Mesenchymal stem cell (in vitro differentiated cells and primary cell): ENCODE measurements around the gene RFX3.

Experiments used
- DNase-seq: peaks from one replicate; pipeline ENCODE4 v3.0.0-alpha.2; 2013
- H2AFZ ChIP-seq: one replicate; pipeline ENCODE4 v1.6.1; 2013; ENCODE audit warnings: low read depth, mild to moderate bottlenecking, control low read depth, inconsistent platforms, low read length, moderate library complexity
- H2AK5ac ChIP-seq: 2 replicates; pipeline ENCODE4 v1.6.1; 2013; ENCODE audit warnings: low read length, moderate library complexity, mild to moderate bottlenecking, inconsistent platforms; ENCODE audit not compliant: severe bottlenecking
- H2BK120ac ChIP-seq: one replicate; pipeline ENCODE4 v1.6.1; 2013; ENCODE audit warnings: low read depth, mild to moderate bottlenecking, inconsistent platforms, low read length, moderate library complexity
- H2BK12ac ChIP-seq, 2 experiments: one replicate each; pipeline ENCODE4 v1.6.1; 2013; ENCODE audit warnings: inconsistent platforms in 2 of 2, low read length in 2 of 2, mild to moderate bottlenecking in 2 of 2, moderate library complexity in 2 of 2, control low read depth in 1 of 2
- H2BK15ac ChIP-seq: one replicate; pipeline ENCODE4 v1.6.1; 2013; ENCODE audit warnings: mild to moderate bottlenecking, low read depth, inconsistent platforms; ENCODE audit not compliant: poor library complexity, severe bottlenecking
- H2BK5ac ChIP-seq: 2 replicates; pipeline ENCODE4 v1.6.1; 2013; ENCODE audit warnings: low read depth, mild to moderate bottlenecking, low read length, control low read depth, inconsistent platforms; ENCODE audit not compliant: poor library complexity, severe bottlenecking
- H3K14ac ChIP-seq, 2 experiments: one replicate each; pipeline ENCODE4 v1.6.1; 2013; ENCODE audit warnings: inconsistent platforms in 2 of 2, low read length in 2 of 2, control low read depth in 1 of 2, mild to moderate bottlenecking in 1 of 2, moderate library complexity in 1 of 2
- H3K18ac ChIP-seq, 2 experiments: one replicate each; pipeline ENCODE4 v1.6.1; 2013; ENCODE audit warnings: inconsistent platforms in 2 of 2, low read length in 2 of 2, control low read depth in 1 of 2, low read depth in 1 of 2, mild to moderate bottlenecking in 1 of 2
- H3K23ac ChIP-seq, 2 experiments: one replicate each; pipeline ENCODE4 v1.6.1; 2013; ENCODE audit warnings: inconsistent platforms in 2 of 2, low read length in 2 of 2, mild to moderate bottlenecking in 2 of 2, moderate library complexity in 2 of 2, control low read depth in 1 of 2
- H3K27ac ChIP-seq: 2 replicates; pipeline ENCODE4 v1.5.1; 2013; ENCODE audit warnings: mild to moderate bottlenecking, moderate library complexity, low read length, control low read depth, inconsistent platforms; ENCODE audit not compliant: poor library complexity, severe bottlenecking
- H3K27me3 ChIP-seq, 2 experiments: 2 replicates each; pipeline versions ENCODE4 v1.6.1 to v1.7.0; 2013; ENCODE audit warnings: low read length in 2 of 2, mild to moderate bottlenecking in 2 of 2, moderate library complexity in 2 of 2, control low read depth in 1 of 2, inconsistent platforms in 1 of 2; ENCODE audit not compliant: control insufficient read depth in 1 of 2, insufficient read depth in 1 of 2
- H3K36me3 ChIP-seq, 2 experiments: 2 replicates each; pipeline versions ENCODE4 v1.6.1 to v1.7.0; 2013; ENCODE audit warnings: low read length in 2 of 2, control low read depth in 1 of 2, inconsistent platforms in 1 of 2, low read depth in 1 of 2, mild to moderate bottlenecking in 1 of 2; ENCODE audit not compliant: insufficient read depth in 2 of 2, control insufficient read depth in 1 of 2
- H3K4ac ChIP-seq, 2 experiments: one replicate each; pipeline ENCODE4 v1.6.1; 2013; ENCODE audit warnings: inconsistent platforms in 2 of 2, low read length in 2 of 2, mild to moderate bottlenecking in 2 of 2, moderate library complexity in 2 of 2, control low read depth in 1 of 2, low read depth in 1 of 2
- H3K4me1 ChIP-seq: 2 replicates; pipeline ENCODE4 v1.6.1; 2013; ENCODE audit warnings: low read depth, low read length, control low read depth; ENCODE audit not compliant: control insufficient read depth, insufficient read depth
- H3K4me2 ChIP-seq: 2 replicates; pipeline ENCODE4 v1.6.1; 2013; ENCODE audit warnings: low read length, mild to moderate bottlenecking, inconsistent platforms; ENCODE audit not compliant: poor library complexity, severe bottlenecking
- H3K4me3 ChIP-seq, 2 experiments: 2 replicates each; pipeline versions ENCODE4 v1.5.1 to v1.7.0; 2013; ENCODE audit warnings: low read length in 2 of 2, mild to moderate bottlenecking in 2 of 2, control low read depth in 1 of 2, low read depth in 1 of 2; ENCODE audit not compliant: insufficient read depth in 1 of 2
- H3K79me1 ChIP-seq: replicated peaks from 2 replicates; pipeline ENCODE4 v1.6.1; 2013; ENCODE audit warnings: mild to moderate bottlenecking, control low read depth, low read length, inconsistent platforms; ENCODE audit not compliant: poor library complexity, severe bottlenecking
- H3K9ac ChIP-seq: 2 replicates; pipeline ENCODE4 v1.7.0; 2013; ENCODE audit warnings: mild to moderate bottlenecking, low read length, moderate library complexity
- H3K9me3 ChIP-seq: 2 replicates; pipeline ENCODE4 v1.7.0; 2013; ENCODE audit warnings: mild to moderate bottlenecking, low read length; ENCODE audit not compliant: control insufficient read depth
- H4K8ac ChIP-seq: one replicate; pipeline ENCODE4 v1.6.1; 2013; ENCODE audit warnings: inconsistent platforms, mild to moderate bottlenecking, low read length, moderate library complexity
- H4K91ac ChIP-seq: one replicate; pipeline ENCODE4 v1.6.1; 2013; ENCODE audit warnings: mild to moderate bottlenecking, low read length, inconsistent platforms
- WGBS: methylation state at CpG from one replicate; pipeline ENCODE4 v1.1.7; 2013; ENCODE audit warnings: mixed read lengths; 5-methylcytosine and 5-hydroxymethylcytosine counted together

Gene RFX3

GRCh38 chr9:3490957-3491356 lies 34.8 kb downstream of the RFX3 start:
- no peak overlapping the region for H3K14ac ChIP-seq
- no peaks in the 10 kb centered on the region for H3K4me1 ChIP-seq
- H3K36me3 ChIP-seq, result no peaks in the 10 kb centered on the region
- H2BK120ac ChIP-seq, result no peak overlapping the region
- WGBS, result 100% methylated on average over 1 of the region's 4 CpGs
- H3K4me3 ChIP-seq, result no peak overlapping the region
- H3K79me1 ChIP-seq, result peaks cover 6% of the 10 kb centered on the region
- no peak overlapping the region for H2BK12ac ChIP-seq
- no peak overlapping the region for H3K4me2 ChIP-seq
- DNase-seq, result no peak
- no peak overlapping the region for H3K18ac ChIP-seq
- no peak overlapping the region for H2AFZ ChIP-seq
- H3K9me3 ChIP-seq, result no peaks in the 10 kb centered on the region
- H4K8ac ChIP-seq, result no peak overlapping the region
- H3K27me3 ChIP-seq, result no peaks in the 10 kb centered on the region
- H2BK15ac ChIP-seq, result no peak overlapping the region
- H4K91ac ChIP-seq, result no peak overlapping the region
- H3K9ac ChIP-seq, result no peak overlapping the region
- no peak overlapping the region for H2BK5ac ChIP-seq
- no peak overlapping the region for H3K4ac ChIP-seq
- H3K23ac ChIP-seq, result no peak overlapping the region
- H3K27ac ChIP-seq, result no peak overlapping the region
- no peak overlapping the region for H2AK5ac ChIP-seq

DNA sequence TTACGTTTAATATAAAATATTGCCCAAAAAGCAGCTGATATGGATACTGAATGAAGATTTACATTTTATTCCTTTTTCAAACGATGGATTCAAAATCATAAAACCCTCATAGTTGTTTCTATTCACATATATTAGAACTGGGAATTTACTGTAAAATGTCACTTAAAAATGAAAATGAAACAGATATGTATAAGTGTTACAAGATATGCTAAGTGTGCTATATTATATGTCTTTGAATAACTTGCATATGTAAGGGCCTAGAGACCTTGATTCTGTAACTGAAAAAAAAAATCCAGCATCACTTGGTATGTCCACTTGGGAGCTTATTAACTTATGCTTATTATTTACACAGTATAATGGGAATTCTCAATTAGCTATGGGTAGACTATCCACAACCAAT lies 43.2 kb downstream of the RFX3 start:
- no peak overlapping the region for H3K9ac ChIP-seq
- no peak overlapping the region for H3K18ac ChIP-seq
- no peak overlapping the region for H3K27ac ChIP-seq
- H4K8ac ChIP-seq, result no peak overlapping the region
- H3K27me3 ChIP-seq, result no peaks in the 10 kb centered on the region
- no peak overlapping the region for H2BK15ac ChIP-seq
- no peak overlapping the region for H2BK5ac ChIP-seq
- no peak overlapping the region for H3K4ac ChIP-seq
- H3K4me2 ChIP-seq, result no peak overlapping the region
- H3K79me1 ChIP-seq, result peaks cover 1% of the 10 kb centered on the region
- no CpG with 5 or more reads among the region's 2 CpGs for WGBS
- no peak overlapping the region for H2BK12ac ChIP-seq
- H2AFZ ChIP-seq, result no peak overlapping the region
- no peak overlapping the region for H3K23ac ChIP-seq
- no peak overlapping the region for H3K4me3 ChIP-seq
- H3K14ac ChIP-seq, result no peak overlapping the region
- H2AK5ac ChIP-seq, result no peak overlapping the region
- H4K91ac ChIP-seq, result no peak overlapping the region
- no peaks in the 10 kb centered on the region for H3K36me3 ChIP-seq
- no peak overlapping the region for H2BK120ac ChIP-seq
- no peaks in the 10 kb centered on the region for H3K4me1 ChIP-seq
- DNase-seq, result no peak
- peaks cover 10% of the 10 kb centered on the region for H3K9me3 ChIP-seq

DNA sequence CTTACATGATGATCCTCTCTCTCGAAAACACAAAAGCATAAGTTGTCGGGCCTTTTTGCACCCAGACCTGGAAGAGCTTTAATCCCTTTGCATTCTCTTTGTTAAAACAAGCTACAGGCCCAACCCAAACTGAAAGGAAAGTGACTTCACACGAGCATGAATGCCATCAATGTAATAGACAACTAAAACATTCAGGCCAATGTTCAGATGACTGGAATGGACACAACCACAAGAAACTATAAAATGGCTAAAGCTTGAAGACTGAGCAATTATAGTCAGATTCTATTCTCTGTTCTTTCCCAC lies 45.5 kb downstream of the RFX3 start:
- Histone ChIP-seq H3K14ac (no peak overlapping the region), H2AK5ac (no peak overlapping the region), H3K9ac (no peak overlapping the region), H4K8ac (no peak overlapping the region), H3K27me3 (no peaks in the 10 kb centered on the region), H2BK15ac (no peak overlapping the region), H3K4me3 (no peak overlapping the region), H3K4ac (no peak overlapping the region), H3K36me3 (no peaks in the 10 kb centered on the region), H2BK12ac (no peak overlapping the region), H2BK120ac (no peak overlapping the region), H3K9me3 (peaks cover 16% of the 10 kb centered on the region), H3K23ac (no peak overlapping the region), H3K27ac (no peak overlapping the region), H2AFZ (no peak overlapping the region), H4K91ac (no peak overlapping the region), H3K18ac (no peak overlapping the region), H3K4me2 (no peak overlapping the region), H3K79me1 (peaks cover 3% of the 10 kb centered on the region), H2BK5ac (no peak overlapping the region), H3K4me1 (peaks cover 2% of the 10 kb centered on the region)
- DNase-seq, result no peak
- 92% methylated on average over 3 of the region's 3 CpGs for WGBS

DNA sequence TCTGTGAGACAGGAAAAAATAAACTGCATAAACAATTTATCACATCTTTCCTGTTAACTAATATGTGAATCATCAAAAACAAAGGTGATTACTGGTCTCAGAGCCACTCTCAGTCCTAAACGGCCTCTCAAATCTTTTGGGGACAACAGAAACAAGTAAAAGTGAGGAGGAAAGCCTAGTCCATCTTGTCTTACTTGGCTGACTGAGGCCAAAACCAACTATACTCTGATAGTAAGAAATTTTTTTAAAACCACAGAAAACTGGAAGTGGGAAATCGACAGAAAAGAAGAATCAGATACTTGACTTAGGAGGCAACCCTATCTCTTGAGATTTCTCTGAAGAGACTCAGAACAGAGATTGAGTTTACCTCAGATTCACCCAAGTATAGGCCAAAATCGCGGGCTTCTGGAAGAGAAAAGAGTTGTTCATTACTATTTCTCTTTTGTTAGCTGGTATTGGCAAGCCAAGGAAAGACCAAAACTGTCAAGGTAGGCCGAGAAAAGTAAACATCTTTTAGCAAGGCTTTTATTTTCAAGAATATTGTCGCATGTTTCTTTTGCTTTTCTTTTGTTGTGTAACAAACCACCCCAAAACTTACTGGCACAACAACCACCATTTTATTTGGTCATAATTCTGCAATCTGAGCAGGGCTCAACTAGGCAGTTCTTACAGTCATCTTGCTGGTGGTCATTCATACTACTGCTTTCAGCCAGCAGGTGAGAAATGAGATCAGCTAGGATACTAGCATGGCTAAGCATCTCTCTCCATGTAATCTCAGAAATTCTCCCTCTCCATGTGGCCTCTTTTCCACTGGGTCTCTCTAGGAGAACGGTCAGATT lies 46.1 kb downstream of the RFX3 start:
- Histone ChIP-seq H3K79me1 (peaks cover 4% of the 10 kb centered on the region), H2BK120ac (no peak overlapping the region), H3K14ac (no peak overlapping the region), H3K4ac (no peak overlapping the region), H2AK5ac (no peak overlapping the region), H3K27ac (no peak overlapping the region), H3K23ac (no peak overlapping the region), H3K18ac (no peak overlapping the region), H2BK12ac (no peak overlapping the region), H3K9ac (no peak overlapping the region), H2AFZ (no peak overlapping the region), H3K4me1 (peaks cover 2% of the 10 kb centered on the region), H3K27me3 (no peaks in the 10 kb centered on the region), H3K4me3 (no peak overlapping the region), H2BK5ac (no peak overlapping the region), H4K8ac (no peak overlapping the region), H3K36me3 (no peaks in the 10 kb centered on the region), H4K91ac (no peak overlapping the region), H3K9me3 (peaks cover 16% of the 10 kb centered on the region), H2BK15ac (no peak overlapping the region), H3K4me2 (no peak overlapping the region)
- 91% methylated on average over 7 of the region's 7 CpGs for WGBS
- DNase-seq, result no peak
